ENCODE results near the gene SMARCAL1. TPM values are rescaled to one million over a fixed set of nuclear protein-coding genes. Genes with fewer than 3 reads are reported as not detected.

The SMARCAL1 gene
- polyA plus RNA-seq, 6 donors from 2014 or later: 15.5 to 28.1 (median 23.4) TPM

DNA sequence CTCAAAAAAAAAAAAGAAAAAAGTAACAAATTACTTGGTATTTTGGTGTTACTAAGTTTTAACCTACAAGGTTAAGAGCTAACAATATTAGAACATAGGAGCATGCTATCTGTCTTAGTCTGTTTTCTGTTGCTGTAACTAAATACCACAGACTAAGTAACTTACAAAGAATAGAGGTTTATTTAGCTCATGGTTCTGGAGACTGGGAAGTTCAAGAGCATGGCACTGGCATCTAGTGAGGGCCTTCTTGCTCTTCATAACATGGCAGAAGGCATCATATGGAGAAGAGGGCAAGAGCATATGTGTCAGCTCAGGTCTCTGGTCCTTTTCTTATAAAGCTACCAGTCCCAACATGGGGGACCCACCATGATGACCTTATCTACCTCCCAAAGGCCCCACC lies 36.5 kb downstream of the SMARCAL1 start:
- Mint-ChIP-seq H3K9me3 (peaks cover 0 to 8% (median 6%) of the 10 kb centered on the region in 7 donors), H3K27ac (no peak overlapping the region), H3K36me3 (peaks cover 52 to 55% of the 10 kb centered on the region in 2 donors), H3K4me1 (peaks cover 0 to 2% (median 0%) of the 10 kb centered on the region in 3 donors), H3K4me3 (no peak overlapping the region), H3K27me3 (no peaks in the 10 kb centered on the region)
- DNase-seq (no peak), ATAC-seq (ENCODE audit: low read depth in 2 of 2) (no peak)

DNA sequence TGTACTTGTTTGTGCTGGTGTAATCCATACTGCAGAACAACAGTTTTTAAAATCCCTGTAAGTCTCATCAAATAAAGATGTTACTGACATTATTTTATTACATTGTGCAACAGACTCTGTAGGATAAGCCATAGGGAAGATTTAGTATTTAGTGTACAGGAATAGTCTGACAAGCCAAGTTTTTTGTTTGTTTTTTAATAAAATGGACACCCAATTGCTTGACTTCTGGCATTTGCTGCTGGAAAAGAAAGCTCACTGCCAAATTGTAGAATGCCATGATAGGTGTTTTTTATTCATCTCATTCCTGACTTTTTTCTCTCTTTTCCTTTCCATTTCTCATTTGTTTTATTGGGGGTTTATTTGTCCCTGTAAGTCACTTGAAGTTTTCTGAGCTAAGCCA lies 38.1 kb downstream of the SMARCAL1 start:
- no peak overlapping the region for H3K27ac Mint-ChIP-seq
- DNase-seq (no peak), ATAC-seq (ENCODE audit: low read depth in 2 of 2) (no peak)
- H3K36me3 Mint-ChIP-seq: peaks cover 46 to 49% of the 10 kb centered on the region in 2 donors
- H3K4me1 Mint-ChIP-seq: peaks cover 0 to 2% (median 0%) of the 10 kb centered on the region in 3 donors
- no peak overlapping the region for H3K4me3 Mint-ChIP-seq
- no peaks in the 10 kb centered on the region for H3K27me3 Mint-ChIP-seq
- peaks cover 0 to 8% (median 6%) of the 10 kb centered on the region in 7 donors for H3K9me3 Mint-ChIP-seq

- Mint-ChIP-seq H3K27ac (no peak overlapping the region), H3K27me3 (no peaks in the 10 kb centered on the region), H3K4me1 (peaks cover 0 to 2% (median 0%) of the 10 kb centered on the region in 3 donors), H3K9me3 (peaks cover 0 to 8% (median 6%) of the 10 kb centered on the region in 7 donors), H3K4me3 (no peak overlapping the region), H3K36me3 (peaks cover 45% of the 10 kb centered on the region in 2 donors)
- no peak for ATAC-seq (ENCODE audit: low read depth in 2 of 2)
- no peak for DNase-seq
Measured at GRCh38 chr2:216450784-216451183, 38.5 kb downstream of the SMARCAL1 start.

DNA sequence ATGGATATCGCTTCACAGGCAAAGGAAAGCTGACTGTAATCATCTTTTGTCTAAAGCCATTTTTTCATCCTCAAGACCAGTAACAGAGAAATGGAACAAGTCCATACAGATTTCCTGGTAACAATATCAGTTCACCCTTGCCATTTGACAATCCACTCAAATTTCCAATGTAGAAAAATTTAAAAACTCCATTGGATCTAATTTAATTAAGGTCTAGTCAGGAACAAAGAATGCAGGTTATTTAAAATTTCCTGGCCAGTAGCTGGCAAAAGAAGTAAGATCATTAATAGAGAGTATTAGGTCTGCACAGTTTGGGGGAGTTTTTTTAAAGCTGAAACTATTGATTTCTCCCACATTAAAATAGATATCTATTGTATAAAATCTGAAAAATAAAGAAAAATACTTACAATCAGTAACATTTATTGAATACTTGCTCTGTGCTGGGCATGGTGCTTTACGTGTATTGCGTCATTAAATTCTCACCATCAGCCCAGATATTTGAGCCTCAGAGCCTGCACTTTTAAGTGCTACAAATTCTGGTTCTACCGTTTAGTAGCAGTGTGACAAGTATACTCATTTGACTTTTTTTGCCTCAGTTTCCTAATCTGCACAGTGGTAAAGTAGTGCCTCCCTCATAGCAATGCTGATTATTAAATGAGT lies 41.8 kb downstream of the SMARCAL1 start:
- no peak for DNase-seq
- no peaks in the 10 kb centered on the region for H3K27me3 Mint-ChIP-seq
- no peak overlapping the region for H3K27ac Mint-ChIP-seq
- H3K4me1 Mint-ChIP-seq: peaks cover 0 to 2% (median 0%) of the 10 kb centered on the region in 3 donors
- H3K4me3 Mint-ChIP-seq: no peak overlapping the region
- ATAC-seq (ENCODE audit: low read depth in 2 of 2): no peak
- peaks cover 13 to 22% of the 10 kb centered on the region in 2 donors for H3K36me3 Mint-ChIP-seq
- peaks cover 0 to under 1% (median 0%) of the 10 kb centered on the region in 7 donors for H3K9me3 Mint-ChIP-seq

- H3K9me3 Mint-ChIP-seq: no peaks in the 10 kb centered on the region
- DNase-seq: no peak
- no peak overlapping the region for H3K4me3 Mint-ChIP-seq
- ATAC-seq (ENCODE audit: low read depth in 2 of 2): no peak
- H3K27me3 Mint-ChIP-seq: no peaks in the 10 kb centered on the region
- H3K4me1 Mint-ChIP-seq: no peaks in the 10 kb centered on the region
- H3K36me3 Mint-ChIP-seq: peaks cover 0 to 31% of the 10 kb centered on the region in 2 donors
- peak overlapping the region in 2 of 6 donors; percentile 20 to 74 for H3K27ac Mint-ChIP-seq
Measured at GRCh38 chr2:216463148-216463547, 50.9 kb downstream of the SMARCAL1 start.

GRCh38 chr2:216464104-216464720 lies 51.9 kb downstream of the SMARCAL1 start:
- Mint-ChIP-seq H3K9me3 (no peaks in the 10 kb centered on the region), H3K36me3 (peaks cover under 1 to 31% of the 10 kb centered on the region in 2 donors), H3K4me1 (no peaks in the 10 kb centered on the region), H3K27ac (peak overlapping the region in 1 of 6 donors; percentile 48), H3K4me3 (no peak overlapping the region), H3K27me3 (no peaks in the 10 kb centered on the region)
- DNase-seq (no peak), ATAC-seq (ENCODE audit: low read depth in 2 of 2) (no peak)

GRCh38 chr2:216465579-216466195 lies 53.4 kb downstream of the SMARCAL1 start:
- H3K27ac Mint-ChIP-seq: peak overlapping the region in 2 of 6 donors; percentile 50 to 83
- H3K4me1 Mint-ChIP-seq: peaks cover 0 to 3% (median 0%) of the 10 kb centered on the region in 3 donors
- no peak for ATAC-seq (ENCODE audit: low read depth in 2 of 2)
- no peaks in the 10 kb centered on the region for H3K27me3 Mint-ChIP-seq
- H3K9me3 Mint-ChIP-seq: no peaks in the 10 kb centered on the region
- DNase-seq: no peak
- H3K4me3 Mint-ChIP-seq: no peak overlapping the region
- peaks cover 9 to 36% of the 10 kb centered on the region in 2 donors for H3K36me3 Mint-ChIP-seq

- Mint-ChIP-seq H3K36me3 (peaks cover 9 to 40% of the 10 kb centered on the region in 2 donors), H3K4me3 (no peak overlapping the region), H3K27ac (peak overlapping the region in 1 of 6 donors; percentile 1), H3K9me3 (no peaks in the 10 kb centered on the region), H3K4me1 (peaks cover 0 to 3% (median 0%) of the 10 kb centered on the region in 3 donors), H3K27me3 (no peaks in the 10 kb centered on the region)
- ATAC-seq (ENCODE audit: low read depth in 2 of 2) (no peak), DNase-seq (no peak)
Measured at GRCh38 chr2:216467845-216468244, 55.6 kb downstream of the SMARCAL1 start.

DNA sequence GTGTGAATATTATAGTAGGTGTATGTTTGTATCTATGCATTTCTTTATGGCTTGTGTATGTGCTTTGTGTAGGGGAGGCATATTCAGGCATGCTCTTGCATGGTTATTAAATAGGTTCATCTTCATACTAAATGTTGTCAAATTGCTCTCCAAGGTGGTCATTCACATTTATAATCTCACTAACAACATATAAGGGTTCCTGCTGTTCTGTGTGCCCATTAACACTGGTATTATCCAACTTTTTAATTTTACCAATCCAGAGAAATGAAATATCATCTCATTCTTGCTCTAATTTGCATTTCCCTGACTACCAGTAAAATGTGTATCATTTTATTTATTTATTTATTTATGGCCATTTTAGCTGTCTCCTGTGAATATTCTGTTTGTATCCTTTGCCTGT lies 57.4 kb downstream of the SMARCAL1 start:
- no peak for DNase-seq
- peaks cover 0 to 3% (median 3%) of the 10 kb centered on the region in 3 donors for H3K4me1 Mint-ChIP-seq
- H3K9me3 Mint-ChIP-seq: no peaks in the 10 kb centered on the region
- H3K27ac Mint-ChIP-seq: no peak overlapping the region
- no peak overlapping the region for H3K4me3 Mint-ChIP-seq
- ATAC-seq (ENCODE audit: low read depth in 2 of 2): no peak
- H3K36me3 Mint-ChIP-seq: peaks cover 9 to 26% of the 10 kb centered on the region in 2 donors
- no peaks in the 10 kb centered on the region for H3K27me3 Mint-ChIP-seq

GRCh38 chr2:216473187-216473586 lies 60.9 kb downstream of the SMARCAL1 start:
- Mint-ChIP-seq H3K36me3 (peaks cover 8 to 9% of the 10 kb centered on the region in 2 donors), H3K4me1 (peaks cover 10 to 20% (median 11%) of the 10 kb centered on the region in 3 donors), H3K27me3 (no peaks in the 10 kb centered on the region), H3K27ac (no peak overlapping the region), H3K4me3 (no peak overlapping the region), H3K9me3 (no peaks in the 10 kb centered on the region)
- DNase-seq: no peak
- no peak for ATAC-seq (ENCODE audit: low read depth in 2 of 2)

GRCh38 chr2:216474925-216475670 lies 62.8 kb downstream of the SMARCAL1 start:
- Mint-ChIP-seq H3K27ac (peak overlapping the region in 5 of 6 donors; percentile 7 to 85 (median 44)), H3K36me3 (peaks cover under 1 to 3% of the 10 kb centered on the region in 2 donors), H3K4me1 (peaks cover 7 to 20% (median 11%) of the 10 kb centered on the region in 3 donors), H3K4me3 (peak overlapping the region in 5 of 8 donors; percentile 52 to 87 (median 73)), H3K9me3 (no peaks in the 10 kb centered on the region), H3K27me3 (no peaks in the 10 kb centered on the region)
- ATAC-seq (ENCODE audit: low read depth in 2 of 2) (peak; percentile 68 to 80), DNase-seq (no peak)

- peak overlapping the region in 1 of 8 donors; percentile 65 for H3K4me3 Mint-ChIP-seq
- H3K9me3 Mint-ChIP-seq: no peaks in the 10 kb centered on the region
- peak overlapping the region in 2 of 6 donors; percentile 33 to 76 for H3K27ac Mint-ChIP-seq
- peaks cover 7 to 10% of the 10 kb centered on the region in 2 donors for H3K36me3 Mint-ChIP-seq
- H3K27me3 Mint-ChIP-seq: no peaks in the 10 kb centered on the region
- no peak for ATAC-seq (ENCODE audit: low read depth in 2 of 2)
- peaks cover 7 to 20% (median 11%) of the 10 kb centered on the region in 3 donors for H3K4me1 Mint-ChIP-seq
- DNase-seq: no peak
Measured at GRCh38 chr2:216475767-216476166, 63.5 kb downstream of the SMARCAL1 start.

Measured in naive B cell (primary cell).